DOHH2 (cell line): ENCODE measurements around the gene CENPH.

Source experiments
- EZH2phosphoT487 ChIP-seq: fragments of 200-600 bp; sonication (generic); IDR thresholded peaks from 2 replicates; pipeline ENCODE4 v1.6.1; 2017; ENCODE audit warnings: borderline replicate concordance, mild to moderate bottlenecking, antibody characterized with exemption, low read length, moderate library complexity, mixed read lengths
- TF ChIP-seq, protein P1 (sequence below): fragments of 200-600 bp; sonication (generic); IDR thresholded peaks from one replicate; pipeline ENCODE4 v1.5.1; 2014; ENCODE audit warnings: antibody characterized with exemption, mild to moderate bottlenecking, low read depth, low read length; ENCODE audit not compliant: poor library complexity, severe bottlenecking

DNA sequence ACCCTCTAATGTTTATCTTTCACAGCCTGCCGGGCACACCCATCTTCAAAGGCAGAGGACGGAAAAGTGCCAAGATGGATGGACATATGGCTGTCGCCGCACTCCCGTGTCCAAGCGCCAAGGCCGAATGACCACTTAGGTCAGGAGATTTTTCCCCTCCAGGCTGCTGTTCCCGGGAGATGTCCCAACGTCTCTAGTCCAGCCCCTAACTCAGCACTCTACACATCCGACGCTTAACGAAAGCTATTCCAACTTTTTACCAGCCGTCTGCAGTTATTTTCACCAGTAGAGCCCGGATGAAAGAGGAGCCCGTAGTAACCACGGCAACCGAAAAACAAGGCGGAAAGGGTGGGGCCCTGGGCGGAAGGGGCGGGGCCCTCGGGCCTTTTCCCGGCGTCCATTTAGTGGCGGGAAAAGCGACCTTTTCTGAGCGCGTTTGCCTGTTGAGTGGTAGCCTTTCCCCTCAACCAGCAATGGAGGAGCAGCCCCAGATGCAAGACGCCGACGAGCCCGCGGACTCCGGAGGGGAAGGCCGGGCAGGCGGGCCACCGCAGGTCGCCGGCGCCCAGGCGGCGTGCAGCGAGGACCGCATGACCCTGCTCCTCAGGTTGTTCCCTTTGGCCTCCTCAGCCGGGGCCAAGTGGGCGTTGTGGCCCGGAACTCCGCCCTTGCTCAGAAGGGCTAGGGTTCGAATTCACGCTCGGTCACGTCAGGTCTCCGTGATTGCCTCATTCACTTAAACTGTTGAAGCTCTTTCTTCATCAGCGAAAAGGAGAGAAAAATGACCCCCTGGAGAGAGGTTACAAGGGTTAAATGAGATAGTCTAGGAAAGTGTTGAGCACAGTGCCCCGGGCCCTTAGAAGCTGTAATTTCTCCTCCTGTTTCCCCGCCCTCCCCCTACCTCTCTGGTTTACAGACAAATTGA, at the start of gene CENPH:
- TF ChIP-seq, protein P1, sequence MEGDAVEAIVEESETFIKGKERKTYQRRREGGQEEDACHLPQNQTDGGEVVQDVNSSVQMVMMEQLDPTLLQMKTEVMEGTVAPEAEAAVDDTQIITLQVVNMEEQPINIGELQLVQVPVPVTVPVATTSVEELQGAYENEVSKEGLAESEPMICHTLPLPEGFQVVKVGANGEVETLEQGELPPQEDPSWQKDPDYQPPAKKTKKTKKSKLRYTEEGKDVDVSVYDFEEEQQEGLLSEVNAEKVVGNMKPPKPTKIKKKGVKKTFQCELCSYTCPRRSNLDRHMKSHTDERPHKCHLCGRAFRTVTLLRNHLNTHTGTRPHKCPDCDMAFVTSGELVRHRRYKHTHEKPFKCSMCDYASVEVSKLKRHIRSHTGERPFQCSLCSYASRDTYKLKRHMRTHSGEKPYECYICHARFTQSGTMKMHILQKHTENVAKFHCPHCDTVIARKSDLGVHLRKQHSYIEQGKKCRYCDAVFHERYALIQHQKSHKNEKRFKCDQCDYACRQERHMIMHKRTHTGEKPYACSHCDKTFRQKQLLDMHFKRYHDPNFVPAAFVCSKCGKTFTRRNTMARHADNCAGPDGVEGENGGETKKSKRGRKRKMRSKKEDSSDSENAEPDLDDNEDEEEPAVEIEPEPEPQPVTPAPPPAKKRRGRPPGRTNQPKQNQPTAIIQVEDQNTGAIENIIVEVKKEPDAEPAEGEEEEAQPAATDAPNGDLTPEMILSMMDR, result no peak
- TF ChIP-seq EZH2phosphoT487, result no peak
